Activated CD8-positive, alpha-beta T cell treated with anti-CD3 and anti-CD28 coated beads for 36 hours (primary cell): ENCODE measurements around the gene HSPA1B. TPM values are rescaled to one million over a fixed set of nuclear protein-coding genes. Genes with fewer than 3 reads are reported as not detected.
"Not testable (repeated sequence)": the region's sequence is repeated elsewhere in the genome, so short reads cannot be mapped to it uniquely, and the experiment has no call there.

Experiments used
- ATAC-seq: fragments of 200-7000 bp; cut with Tn5 transposase; one replicate; pipeline ENCODE4 v1.10.0; 2021; ENCODE audit warnings: mild to moderate bottlenecking, moderate library complexity
- CTCF ChIA-PET: fragments of 350-600 bp; sonication (Branson Sonifier 250); formaldehyde crosslinking; loops from one replicate; lab custom pipeline; 2021; ENCODE audit warnings: antibody characterized with exemption; lab: Charles Lee
- POLR2A ChIA-PET: fragments of 350-600 bp; sonication (Branson Sonifier 250); formaldehyde crosslinking; loops from one replicate; lab custom pipeline; 2021; ENCODE audit warnings: antibody characterized with exemption; lab: Charles Lee
- DNase-seq: peaks from one replicate; pipeline ENCODE4 v3.0.0-alpha.2; 2020
- H3K27ac Mint-ChIP-seq: one replicate; pipeline ENCODE4 v1.8.0; 2021; ENCODE audit warnings: mild to moderate bottlenecking, mixed read lengths
- H3K27me3 Mint-ChIP-seq: one replicate; pipeline ENCODE4 v1.8.0; 2021; ENCODE audit warnings: mixed read lengths
- H3K36me3 Mint-ChIP-seq: one replicate; pipeline ENCODE4 v1.8.0; 2021; ENCODE audit warnings: low read depth, mixed read lengths
- H3K4me1 Mint-ChIP-seq: one replicate; pipeline ENCODE4 v1.8.0; 2021; ENCODE audit warnings: low read depth, mixed read lengths
- H3K4me3 Mint-ChIP-seq: one replicate; pipeline ENCODE4 v1.8.0; 2021; ENCODE audit warnings: mild to moderate bottlenecking, moderate library complexity, mixed read lengths
- H3K9me3 Mint-ChIP-seq: one replicate; pipeline ENCODE4 v1.8.0; 2021; ENCODE audit warnings: mixed read lengths
- CTCF ChIP-seq: fragments of 200-600 bp; IDR thresholded peaks from one replicate; pipeline ENCODE4 v1.8.0; 2022; ENCODE audit warnings: antibody characterized with exemption, mild to moderate bottlenecking
- intact Hi-C: fragments of 100-400 bp; cut with micrococcal nuclease; formaldehyde crosslinking; loops from one replicate; pipeline ENCODE4 v1.10.0; 2022
- total RNA-seq, 2 experiments: library from RNA; stranded (reverse); gene quantifications; one replicate each; pipeline ENCODE4 v1.2.3, GENCODE V29; 2021

The HSPA1B gene
- total RNA-seq, 2 experiments from 2014 or later: 50.4 to 50.8 TPM

- no peaks in the 10 kb centered on the region for H3K27me3 Mint-ChIP-seq
- no peaks in the 10 kb centered on the region for H3K4me1 Mint-ChIP-seq
- DNase-seq (no peak), ATAC-seq (no peak)
- H3K9me3 Mint-ChIP-seq: no peaks in the 10 kb centered on the region
- TF ChIP-seq CTCF: no peak
- peaks cover 4% of the 10 kb centered on the region for H3K36me3 Mint-ChIP-seq
- no peak overlapping the region for H3K27ac Mint-ChIP-seq
- intact Hi-C loops: no loop called here
- POLR2A ChIA-PET: no interaction called here
- CTCF ChIA-PET: interaction anchor here (0.9 kb wide), 1 partner anchor 102 kb away, joined by 3 read pairs; no protein-coding TSS in a partner anchor
- no peak overlapping the region for H3K4me3 Mint-ChIP-seq
Observed at GRCh38 chr6:31850765-31851484, 23.4 kb downstream of the HSPA1B start.

- ChIA-PET POLR2A (interaction anchor here (1.2 kb wide), 1 partner anchor 16 kb away, joined by 3 read pairs; no protein-coding TSS in a partner anchor), CTCF (interaction anchor here (0.9 kb wide), 1 partner anchor 101 kb away, joined by 3 read pairs; no protein-coding TSS in a partner anchor)
- intact Hi-C loops: no loop called here
- TF ChIP-seq CTCF: no peak
- Mint-ChIP-seq H3K4me3 (no peak overlapping the region), H3K27me3 (no peaks in the 10 kb centered on the region), H3K27ac (no peak overlapping the region), H3K9me3 (no peaks in the 10 kb centered on the region), H3K4me1 (no peaks in the 10 kb centered on the region), H3K36me3 (peaks cover 4% of the 10 kb centered on the region)
- DNase-seq (no peak), ATAC-seq (no peak)
Observed at GRCh38 chr6:31851485-31851832, 23.9 kb downstream of the HSPA1B start.

GRCh38 chr6:31851980-31852718 is 24.6 kb downstream of the HSPA1B start:
- H3K27me3 Mint-ChIP-seq, ATAC-seq, DNase-seq, intact Hi-C loops, CTCF ChIA-PET, H3K36me3 Mint-ChIP-seq, H3K4me1 Mint-ChIP-seq, H3K27ac Mint-ChIP-seq, H3K9me3 Mint-ChIP-seq, H3K4me3 Mint-ChIP-seq: not testable (repeated sequence)
- POLR2A ChIA-PET: interaction anchor here (1.2 kb wide), 1 partner anchor 17 kb away, joined by 3 read pairs; no protein-coding TSS in a partner anchor

GRCh38 chr6:31857774-31858173 is 30.2 kb downstream of the HSPA1B start:
- H3K27me3 Mint-ChIP-seq, H3K9me3 Mint-ChIP-seq, intact Hi-C loops, H3K4me1 Mint-ChIP-seq, DNase-seq, H3K4me3 Mint-ChIP-seq, ATAC-seq, H3K36me3 Mint-ChIP-seq: not testable (repeated sequence)
- ChIA-PET POLR2A (interaction anchor here (1.2 to 1.3 kb wide), 2 partner anchors 18 to 21 kb away, joined by 3 read pairs; no protein-coding TSS in a partner anchor), CTCF (interaction anchor here (1.2 kb wide), 1 partner anchor 94 kb away, joined by 3 read pairs; no protein-coding TSS in a partner anchor)
- peak overlapping the region; percentile 2 for H3K27ac Mint-ChIP-seq

GRCh38 chr6:31858707-31859106 is 31.2 kb downstream of the HSPA1B start:
- ATAC-seq (no peak), DNase-seq (no peak)
- ChIA-PET POLR2A (interaction anchor here (1.2 kb wide), 1 partner anchor 19 kb away, joined by 3 read pairs; no protein-coding TSS in a partner anchor), CTCF (interaction anchor here (1.3 kb wide), 1 partner anchor 101 kb away, joined by 4 read pairs; the partner anchor contains the start of gene SKIC2)
- no peaks in the 10 kb centered on the region for H3K27me3 Mint-ChIP-seq
- H3K4me1 Mint-ChIP-seq: peaks cover 9% of the 10 kb centered on the region
- no peak overlapping the region for H3K4me3 Mint-ChIP-seq
- H3K36me3 Mint-ChIP-seq: peaks cover 4% of the 10 kb centered on the region
- H3K27ac Mint-ChIP-seq: no peak overlapping the region
- no peak for TF ChIP-seq CTCF
- H3K9me3 Mint-ChIP-seq: no peaks in the 10 kb centered on the region
- intact Hi-C loops: no loop called here
